ENCODE data around the gene SGK1.

SGK1 gene

DNA sequence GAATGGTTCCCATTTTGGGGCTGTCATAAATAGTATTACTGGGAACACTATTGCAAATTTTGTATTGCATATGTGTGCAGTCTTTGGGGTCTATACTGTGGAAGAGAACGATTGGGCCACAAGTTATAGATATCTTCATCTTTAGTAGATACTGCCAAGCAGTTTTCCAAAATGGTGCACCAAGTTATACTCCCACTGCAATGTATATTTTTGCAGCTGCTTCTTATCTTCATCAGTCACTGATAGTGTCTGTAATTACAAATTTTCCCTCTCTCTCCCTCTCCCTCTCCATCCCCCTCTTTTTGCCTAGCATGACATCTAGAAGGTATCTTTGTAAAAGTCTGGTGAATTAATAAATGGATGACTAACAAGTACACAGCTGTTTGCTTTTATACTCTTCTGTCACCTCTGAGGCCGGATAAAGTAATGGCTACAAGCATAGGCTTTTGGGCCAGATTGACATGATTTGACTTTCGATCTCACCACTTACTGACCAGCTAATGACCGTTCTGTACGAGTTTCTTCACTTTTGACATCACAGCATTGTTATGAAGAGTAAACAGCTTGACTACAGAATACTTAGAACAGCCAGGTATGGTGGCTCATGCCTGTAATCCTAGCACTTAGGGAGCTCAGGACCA lies 152.2 kb downstream of the SGK1 start:
- DNase-seq = no peak

DNA sequence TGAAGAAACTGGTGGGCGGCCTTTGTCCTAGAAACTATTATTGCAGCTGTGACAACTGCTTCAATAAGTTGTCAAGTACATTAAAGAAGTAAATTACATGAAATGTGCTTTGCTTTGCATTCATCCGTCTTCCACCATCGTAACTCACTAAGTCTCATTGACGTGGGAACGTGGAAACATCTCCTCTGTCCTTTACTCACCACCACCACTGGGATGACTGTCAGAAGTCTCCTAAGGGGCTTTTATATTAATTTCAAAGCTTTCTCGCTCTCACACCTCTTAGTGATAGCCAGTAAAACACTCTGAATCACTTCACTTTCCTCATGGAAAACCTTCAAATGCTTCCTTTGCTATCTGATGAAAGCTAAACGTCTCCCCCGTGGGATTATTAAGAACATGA lies 153.6 kb downstream of the SGK1 start:
- no peak for DNase-seq

DNA sequence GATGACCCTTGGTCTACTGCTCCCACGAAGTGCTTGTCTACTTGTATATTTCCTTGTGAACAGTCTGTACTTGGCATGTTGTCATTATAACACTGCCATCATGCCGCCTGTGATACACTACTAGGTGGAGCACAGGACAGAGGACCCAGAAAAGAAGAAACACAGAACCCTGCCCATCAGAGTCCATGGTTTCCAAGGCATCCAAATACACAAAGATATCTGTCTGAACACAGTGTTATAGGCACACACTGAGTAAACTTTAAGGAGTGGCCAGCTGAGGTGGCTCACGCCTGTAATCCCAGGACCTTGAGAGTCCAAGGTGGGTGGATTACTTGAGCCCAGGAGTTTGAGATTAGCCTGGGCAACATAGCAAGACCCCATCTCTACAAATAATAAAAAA lies 155.0 kb downstream of the SGK1 start:
- DNase-seq = no peak

DNA sequence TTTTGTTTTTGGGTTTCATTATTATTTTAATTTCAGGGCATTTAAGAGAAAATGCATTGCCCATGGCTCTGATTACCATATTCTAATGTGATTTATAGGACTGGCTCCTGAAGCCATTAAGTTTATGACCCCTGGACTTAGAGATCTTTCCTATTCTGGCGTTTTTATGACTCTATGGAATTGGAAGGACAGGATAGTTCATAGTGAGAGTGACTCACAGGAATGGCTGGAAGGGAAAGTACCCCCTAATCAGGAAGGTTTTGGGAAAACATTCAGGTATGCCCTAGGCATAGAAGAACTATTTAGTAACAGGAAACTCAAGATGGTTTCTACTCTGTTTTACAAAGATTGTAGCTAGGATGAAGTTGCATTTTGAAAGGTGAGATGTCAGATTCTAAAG lies 156.9 kb downstream of the SGK1 start:
- DNase-seq = no peak

DNA sequence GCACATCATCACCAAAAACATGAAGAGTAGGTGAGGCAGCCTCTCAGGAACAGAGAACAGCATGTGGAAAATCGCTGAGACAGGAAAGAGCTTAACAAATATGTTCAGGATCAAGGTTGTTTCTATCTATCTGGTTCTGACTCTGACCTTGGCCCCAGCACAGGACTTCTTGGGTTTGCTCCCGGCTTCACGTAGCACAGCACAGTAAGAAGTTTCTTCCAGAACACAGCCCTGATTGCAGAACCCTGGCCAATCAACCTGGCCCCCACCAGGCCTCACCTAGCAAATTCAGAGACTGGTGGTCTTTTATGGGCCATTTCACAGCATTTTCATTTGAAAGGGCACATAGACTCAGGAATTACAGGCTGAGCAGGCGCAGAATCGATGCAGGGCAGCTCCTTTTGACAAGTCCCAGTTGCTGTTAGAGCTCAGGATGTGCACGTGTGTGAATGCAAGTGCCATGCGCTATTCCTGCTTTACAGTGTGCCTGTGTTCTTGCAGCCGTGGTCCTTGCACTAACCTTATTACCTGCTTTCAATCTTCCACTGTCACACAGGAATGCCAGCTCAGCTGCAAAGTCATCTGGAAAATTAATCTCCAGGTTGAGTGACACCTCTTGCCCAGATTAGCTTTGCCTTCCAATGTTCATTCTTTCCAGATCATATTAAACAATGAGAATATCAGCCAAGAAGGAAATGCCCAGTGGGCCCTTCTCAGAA lies 165.0 kb downstream of the SGK1 start:
- no peak for DNase-seq

DNA sequence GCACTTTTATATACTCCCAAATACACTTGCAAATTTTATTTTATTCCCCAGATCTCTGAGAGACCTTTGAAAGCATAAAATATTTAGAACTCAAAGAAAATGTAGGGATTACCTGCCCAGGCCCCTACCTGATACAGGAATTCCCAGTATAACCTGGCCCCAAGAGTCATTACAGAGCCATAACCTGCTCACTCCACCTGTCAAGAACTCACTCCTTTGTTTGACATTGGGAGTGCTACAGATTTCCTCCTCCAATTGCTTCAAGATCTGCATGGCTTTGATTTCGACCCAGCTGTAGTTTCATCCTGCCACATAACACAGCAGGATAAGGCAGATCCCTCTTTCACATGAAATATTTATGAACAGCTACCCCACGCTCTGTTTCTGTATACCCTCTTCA lies 169.3 kb downstream of the SGK1 start:
- DNase-seq = no peak

DNA sequence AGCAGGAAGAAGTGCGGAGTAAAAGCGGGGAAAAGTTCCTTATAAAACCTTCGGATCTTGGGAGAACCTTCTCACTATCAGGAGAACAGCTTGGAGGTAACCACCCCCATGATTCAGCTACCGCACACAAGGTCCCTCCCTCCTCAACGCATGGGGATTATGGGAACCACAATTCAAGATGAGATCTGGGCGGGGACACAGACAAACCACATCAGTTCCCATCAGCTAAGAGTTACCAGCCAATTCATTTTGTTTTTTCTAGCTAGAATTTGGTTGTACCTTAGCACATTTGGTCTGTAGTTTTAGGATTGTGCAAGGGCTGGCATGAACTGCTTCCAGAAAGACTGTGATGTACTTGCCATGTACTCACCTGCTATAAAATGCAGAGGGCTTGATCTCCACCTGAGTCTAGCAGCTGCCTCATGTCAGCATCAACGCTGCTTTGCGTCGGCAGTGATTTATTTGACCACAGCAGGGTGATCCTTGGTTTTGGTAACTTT lies 170.8 kb downstream of the SGK1 start:
- no peak for DNase-seq

DNA sequence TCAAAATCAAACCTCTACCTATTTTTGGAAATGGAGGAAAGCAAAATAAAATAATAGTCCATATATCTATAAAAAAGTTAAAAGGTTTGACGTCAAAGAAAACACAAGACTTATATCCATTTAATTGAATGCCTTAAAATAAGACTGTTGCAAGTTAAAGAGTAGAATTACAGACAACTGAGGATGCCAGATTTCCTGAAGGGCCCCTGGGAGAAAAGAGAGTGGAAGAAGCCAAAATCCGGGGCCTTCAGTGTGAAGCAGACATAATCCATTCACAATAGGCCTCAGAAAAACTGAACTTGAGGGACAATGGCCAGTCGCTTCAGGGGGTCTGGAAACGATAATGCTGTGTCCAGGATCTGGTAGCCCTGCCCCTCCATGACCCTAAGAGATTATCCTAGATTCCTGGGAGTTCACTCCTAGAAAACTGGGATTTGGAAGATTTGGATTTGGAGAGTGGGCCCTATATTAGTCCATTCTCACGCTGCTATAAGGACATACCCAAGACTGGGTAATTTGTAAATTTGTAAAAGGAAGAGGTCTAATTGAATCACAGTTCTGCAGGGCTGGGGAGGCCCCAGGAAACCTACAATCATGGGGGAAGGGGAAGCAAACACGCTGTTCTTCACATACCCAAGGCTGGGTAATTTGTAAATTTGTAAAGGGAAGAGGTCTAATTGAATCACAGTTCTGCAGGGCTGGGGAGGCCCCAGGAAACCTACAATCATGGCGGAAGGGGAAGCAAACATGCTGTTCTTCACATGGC lies 171.5 kb downstream of the SGK1 start:
- DNase-seq = no peak

DNA sequence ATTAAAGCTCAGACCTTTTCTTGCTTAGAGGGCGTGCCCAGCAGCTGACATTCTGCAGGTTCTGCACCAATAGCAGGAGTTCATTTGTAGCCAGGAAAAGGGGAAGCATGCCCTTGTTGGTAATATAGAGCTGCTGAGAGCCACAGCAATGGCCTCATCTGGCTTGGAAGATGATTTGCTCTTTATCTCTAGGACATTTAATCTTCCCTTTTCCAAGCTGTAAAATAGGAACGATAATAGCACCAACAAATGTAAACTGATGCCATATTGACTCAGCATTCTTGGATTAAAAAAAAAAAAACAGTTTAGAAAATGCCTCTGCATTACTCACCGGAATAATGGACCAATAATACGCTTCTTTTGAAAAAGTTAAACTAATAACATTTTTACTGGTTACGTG lies 172.1 kb downstream of the SGK1 start:
- no peak for DNase-seq

DNA sequence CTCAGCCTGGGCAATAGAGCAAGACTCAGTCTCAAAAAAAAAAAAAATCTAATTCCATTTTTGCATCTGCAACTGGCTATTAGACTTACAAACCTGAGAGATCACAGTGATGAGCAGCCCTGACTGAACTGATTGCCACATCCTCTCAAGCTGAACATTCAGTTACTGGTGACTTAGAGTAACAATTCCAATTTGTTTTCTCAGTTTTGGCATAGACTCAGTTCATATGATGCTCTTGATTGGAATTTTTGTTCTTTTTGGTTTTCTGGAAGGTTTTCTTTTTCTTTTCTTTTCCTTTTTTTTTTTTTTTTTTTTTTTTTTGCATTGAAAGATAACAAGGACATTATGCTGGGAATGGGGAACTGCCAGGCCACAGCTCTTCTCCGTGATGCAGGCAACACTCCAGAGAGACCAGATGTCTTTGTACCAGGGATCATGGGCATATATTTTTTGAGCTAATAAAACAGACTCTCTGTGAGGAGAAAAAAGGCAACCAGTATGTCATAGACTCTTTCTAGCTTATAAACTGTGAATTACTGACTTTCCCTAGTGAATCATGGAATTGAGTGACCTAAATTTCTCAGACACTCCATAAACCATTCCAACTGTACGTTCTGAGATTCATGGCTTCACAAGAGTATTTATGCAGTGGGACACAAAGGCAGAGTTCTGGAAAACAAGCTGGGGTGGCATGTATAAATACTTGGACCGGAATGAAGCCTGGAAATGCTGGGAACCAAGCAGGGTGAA lies 179.5 kb downstream of the SGK1 start:
- DNase-seq = no peak

DNA sequence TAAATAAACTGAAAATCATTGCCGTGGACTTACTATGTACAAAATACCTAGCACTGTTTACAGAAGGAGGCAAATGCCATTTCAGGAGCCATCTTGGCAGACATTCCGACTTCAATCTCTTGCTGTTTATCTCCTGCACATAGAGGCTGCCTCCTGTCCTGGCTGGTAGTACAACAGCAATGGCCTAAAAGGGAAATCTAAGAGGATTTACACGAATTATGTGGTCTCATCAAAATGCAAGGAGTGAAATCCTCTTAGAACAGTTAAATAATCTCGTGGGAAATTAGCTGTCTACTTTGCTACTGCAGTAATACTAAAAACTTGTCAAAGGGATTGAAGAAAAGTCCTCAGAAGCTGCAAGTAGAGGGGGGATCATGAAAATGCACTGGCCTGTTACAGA lies 183.3 kb downstream of the SGK1 start:
- DNase-seq = no peak

DNA sequence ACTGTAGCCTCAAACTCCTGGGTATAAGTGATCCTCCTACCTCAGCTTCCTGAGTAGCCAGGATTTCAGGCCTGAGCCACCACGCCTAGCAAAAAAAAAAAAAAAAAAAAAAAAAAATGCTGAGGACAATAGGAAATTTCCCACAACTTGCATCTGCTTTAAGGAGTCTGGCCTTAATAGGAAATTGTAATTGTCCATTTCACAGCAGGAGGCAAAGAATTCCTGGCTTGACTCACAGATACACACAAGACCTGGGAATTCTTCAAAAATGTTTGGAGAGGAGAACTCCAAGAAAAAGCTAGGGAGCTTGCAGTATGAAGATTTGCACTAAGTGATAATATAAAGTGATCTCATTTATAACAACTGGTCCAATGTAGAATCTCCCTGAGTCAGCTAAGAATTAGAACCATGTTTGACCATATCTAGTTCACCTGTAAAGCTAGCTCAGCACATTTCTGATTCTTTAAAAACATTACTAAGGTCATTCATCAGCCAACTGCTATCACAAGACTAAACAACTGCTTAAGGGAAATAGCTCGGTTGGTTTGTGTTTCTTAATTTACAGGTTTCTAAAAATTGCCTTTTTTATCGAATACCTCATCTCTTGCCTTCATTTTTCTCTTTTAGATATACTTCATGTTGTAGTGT lies 185.3 kb downstream of the SGK1 start:
- DNase-seq = no peak

DNA sequence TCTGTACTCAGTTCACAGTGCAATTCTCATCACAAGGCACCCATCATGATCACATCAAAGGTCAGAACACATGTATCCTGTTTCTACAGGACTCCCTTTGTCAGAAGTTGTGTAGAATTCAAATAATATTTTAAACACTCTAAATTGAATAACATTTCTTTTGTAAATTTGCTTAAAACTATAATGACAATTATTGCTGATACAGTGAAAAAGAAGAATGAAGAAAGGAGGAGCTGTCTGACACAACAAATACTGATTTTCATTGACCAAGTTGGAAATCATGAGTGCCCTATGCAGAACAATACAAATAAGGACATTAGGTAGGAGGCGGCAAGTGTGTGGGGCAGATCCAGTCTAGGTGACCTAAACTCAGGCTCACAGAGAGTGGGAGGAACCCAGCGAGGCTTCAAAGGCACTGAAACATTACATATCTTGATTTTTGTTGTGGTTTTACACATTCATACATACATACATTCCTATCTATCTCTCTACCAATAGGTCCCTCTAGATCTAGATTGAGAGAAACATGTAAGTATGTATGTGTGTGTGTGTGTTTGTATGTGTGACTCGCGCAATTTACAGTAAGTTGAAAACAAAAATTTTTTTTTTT lies 186.3 kb downstream of the SGK1 start:
- no peak for DNase-seq

DNA sequence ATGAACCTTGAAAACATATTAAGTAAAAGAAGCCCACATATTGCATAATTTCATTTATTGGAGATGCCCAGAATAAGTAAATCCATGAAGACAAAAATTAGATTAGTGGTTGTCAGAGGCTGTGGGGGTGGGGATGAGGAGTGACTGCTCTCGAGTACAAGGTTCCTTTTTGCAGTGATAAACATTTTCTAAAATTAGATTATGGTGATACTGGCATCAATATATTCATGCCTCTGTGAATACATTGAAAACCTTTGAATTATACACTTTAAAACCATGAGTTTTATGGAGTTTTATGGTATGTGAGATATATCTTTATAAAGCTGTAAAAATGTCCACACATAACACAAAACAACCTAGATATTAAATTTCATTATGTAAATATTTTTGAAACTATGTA lies 189.8 kb downstream of the SGK1 start:
- no peak for DNase-seq

DNA sequence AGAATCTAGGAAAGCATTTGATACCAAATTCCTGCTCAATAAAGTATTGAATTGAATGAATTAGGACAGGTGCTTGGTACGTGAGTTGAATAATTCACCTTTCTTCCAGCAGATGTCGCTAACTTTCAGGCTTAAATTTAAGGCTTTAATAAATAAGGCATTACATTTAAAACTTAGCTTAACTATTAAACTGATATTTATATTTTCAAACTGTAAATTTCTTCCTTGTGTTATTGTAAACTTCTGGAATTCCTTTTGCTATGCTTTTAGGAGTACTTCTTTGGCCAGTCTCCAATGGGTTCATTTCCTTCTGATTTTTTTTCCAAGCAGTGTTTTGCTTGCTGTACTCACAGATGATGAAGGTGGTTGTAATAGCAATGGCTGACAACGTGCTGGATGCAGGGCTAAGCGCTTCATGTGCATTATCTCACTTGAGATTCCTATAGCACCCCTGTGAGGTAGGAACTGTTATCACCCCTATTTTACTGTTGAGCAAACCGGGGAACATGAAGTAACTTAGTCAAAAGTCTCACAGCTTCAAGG lies 194.2 kb downstream of the SGK1 start:
- DNase-seq = peak; percentile 6 to 37

DNA sequence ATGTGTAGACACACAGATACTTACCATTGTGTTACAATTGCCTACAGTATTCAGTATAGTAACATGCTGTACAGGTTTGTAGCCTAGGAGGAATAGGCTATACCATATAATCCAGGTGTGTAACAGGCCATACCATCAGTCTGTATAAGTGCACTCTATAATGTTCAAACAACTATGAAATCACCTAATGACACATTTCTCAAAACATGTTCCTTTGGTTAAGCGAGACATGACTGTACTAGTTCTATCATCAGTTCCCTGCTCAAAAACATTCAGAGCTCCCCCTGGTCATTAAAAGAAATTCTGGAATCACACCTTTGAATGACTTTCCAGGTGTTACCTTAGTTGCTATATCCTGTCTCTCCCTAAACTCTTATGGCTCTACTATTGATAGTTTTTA lies 195.1 kb downstream of the SGK1 start:
- no peak for DNase-seq

DNA sequence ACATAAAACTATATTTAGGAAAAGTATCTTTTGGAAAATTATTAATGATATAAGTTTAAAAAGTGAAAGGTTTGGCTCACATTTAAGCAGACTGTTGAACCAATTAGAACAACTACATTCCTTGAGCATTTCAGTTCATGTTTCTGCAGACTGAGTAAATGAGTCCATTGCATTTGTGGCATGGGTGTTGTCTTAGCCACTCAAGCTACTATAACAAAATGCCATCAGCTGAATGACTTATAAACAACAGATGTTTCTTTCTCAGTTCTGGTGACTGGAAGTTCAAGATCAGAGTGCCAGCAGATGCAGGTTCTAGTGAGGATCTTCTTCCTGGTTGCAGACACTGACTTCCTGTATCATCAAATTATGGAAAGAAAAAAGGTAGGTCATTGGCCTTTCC lies 198.4 kb downstream of the SGK1 start:
- DNase-seq = no peak

Measured in activated CD4-positive, alpha-beta T cell treated with anti-CD3 and anti-CD28 coated beads for 4 hours (primary cell).